ENCODE results near the gene GJA1.

Gene GJA1

DNA sequence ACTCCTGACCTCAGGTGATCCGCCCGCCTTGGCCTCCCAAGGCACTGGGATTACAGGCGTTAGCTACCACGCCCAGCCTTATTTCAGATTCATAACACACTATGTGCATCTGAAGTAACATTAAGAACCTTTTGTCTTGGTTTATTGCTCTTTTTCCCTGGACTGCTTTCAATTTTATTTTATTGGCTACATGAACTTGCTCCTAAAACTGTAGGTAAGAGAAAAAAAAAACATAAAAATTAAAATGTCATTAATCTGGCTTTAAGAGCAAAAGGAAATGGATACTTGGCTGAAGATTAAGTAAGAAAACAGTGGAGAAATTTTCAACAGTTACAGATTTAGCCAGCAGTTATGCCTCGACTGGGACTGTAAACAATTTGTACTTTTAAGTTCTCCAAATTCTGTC lies 62.5 kb downstream of the GJA1 start:
- DNase-seq, result no peak

DNA sequence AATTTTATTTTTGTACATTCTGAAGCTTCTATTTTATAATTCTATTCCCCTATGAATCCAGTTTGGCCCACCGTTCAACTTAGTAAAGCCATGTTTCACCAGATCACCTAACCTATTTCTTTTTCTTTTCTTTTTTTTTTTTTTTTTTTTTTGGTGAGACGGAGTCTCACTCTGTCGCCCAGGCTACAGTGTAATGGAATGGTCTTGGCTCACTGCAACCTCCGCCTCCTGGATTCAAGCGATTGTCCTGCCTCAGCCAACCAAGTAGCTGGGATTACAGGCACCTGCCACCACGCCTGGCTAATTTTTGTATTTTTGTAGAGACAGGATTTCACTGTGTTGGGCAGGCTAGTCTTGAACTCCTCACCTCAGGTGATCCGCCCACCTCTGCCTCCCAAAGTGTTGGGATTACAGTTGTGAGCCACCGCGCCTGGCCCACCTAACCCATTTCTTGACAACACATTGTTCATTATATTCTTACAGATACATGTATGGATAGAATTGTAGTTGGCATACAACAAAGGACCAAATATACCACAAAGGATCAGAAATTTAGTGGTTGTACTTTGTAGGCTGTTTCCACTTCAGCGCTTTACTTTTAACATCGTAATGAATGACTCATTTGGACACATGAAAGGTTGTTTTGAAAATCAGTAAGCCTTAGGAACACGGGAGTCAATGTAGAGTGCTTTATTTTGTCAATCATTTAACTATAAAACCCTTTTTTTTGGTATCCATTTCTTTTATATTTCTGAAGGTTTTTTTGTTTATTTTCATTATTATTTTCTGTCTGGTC lies 63.2 kb downstream of the GJA1 start:
- DNase-seq, result no peak

Data from NCI-H187 (cell line).